ENCODE results near the gene NIT1.
"Not testable (repeated sequence)": the region's sequence is repeated elsewhere in the genome, so short reads cannot be mapped to it uniquely, and the experiment has no call there.

Gene NIT1

DNA sequence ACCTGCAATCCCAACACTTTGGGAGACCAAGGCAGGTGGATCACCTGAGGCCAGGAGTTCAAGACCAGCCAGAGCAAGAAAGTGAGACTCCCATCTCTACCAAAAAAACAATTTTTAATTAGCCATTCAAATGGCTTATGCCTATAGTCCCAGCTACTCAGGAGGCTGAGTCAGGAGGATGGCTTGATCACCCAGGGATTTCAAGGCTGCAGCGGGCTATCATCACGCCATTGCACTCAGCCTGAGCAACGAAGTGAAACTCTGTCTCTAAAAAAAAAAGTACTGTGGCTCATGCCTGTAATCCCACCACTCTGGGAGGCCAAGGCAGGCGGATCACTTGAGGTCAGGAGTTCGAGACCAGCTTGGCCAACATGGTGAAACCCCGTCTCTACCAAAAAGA, 1.9 kb upstream of the NIT1 start:
- not testable (repeated sequence) for DNase-seq

GRCh38 chr1:161119092-161119903, 1.4 kb downstream of the NIT1 start:
- no peak for DNase-seq

- DNase-seq: no peak
These were observed 3.2 kb downstream of the NIT1 start for GRCh38 chr1:161121042-161121650.

- no peak for DNase-seq
These were observed 3.9 kb downstream of the NIT1 start for GRCh38 chr1:161121834-161122233.

GRCh38 chr1:161122967-161123366, 5.1 kb downstream of the NIT1 start:
- DNase-seq: no peak

DNA sequence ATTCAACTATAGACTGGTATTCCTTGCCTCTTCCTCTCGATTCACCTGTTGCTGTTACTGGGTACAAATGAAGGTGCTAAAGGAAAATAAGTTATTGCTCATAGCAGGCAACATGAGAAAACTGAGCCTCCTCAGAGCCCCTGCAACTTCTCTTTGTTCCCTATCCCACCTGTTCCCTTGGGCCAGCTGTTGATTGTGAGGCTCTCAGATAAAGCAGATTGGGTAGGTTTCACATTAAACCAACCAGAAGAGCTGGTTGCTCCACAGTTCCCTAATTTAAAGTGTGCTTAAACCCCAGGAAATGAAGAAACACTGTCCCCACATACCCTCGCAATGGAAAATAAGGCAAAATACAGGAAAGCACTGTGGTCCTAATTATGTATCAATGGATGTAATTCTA, 9.7 kb downstream of the NIT1 start:
- DNase-seq: no peak

DNA sequence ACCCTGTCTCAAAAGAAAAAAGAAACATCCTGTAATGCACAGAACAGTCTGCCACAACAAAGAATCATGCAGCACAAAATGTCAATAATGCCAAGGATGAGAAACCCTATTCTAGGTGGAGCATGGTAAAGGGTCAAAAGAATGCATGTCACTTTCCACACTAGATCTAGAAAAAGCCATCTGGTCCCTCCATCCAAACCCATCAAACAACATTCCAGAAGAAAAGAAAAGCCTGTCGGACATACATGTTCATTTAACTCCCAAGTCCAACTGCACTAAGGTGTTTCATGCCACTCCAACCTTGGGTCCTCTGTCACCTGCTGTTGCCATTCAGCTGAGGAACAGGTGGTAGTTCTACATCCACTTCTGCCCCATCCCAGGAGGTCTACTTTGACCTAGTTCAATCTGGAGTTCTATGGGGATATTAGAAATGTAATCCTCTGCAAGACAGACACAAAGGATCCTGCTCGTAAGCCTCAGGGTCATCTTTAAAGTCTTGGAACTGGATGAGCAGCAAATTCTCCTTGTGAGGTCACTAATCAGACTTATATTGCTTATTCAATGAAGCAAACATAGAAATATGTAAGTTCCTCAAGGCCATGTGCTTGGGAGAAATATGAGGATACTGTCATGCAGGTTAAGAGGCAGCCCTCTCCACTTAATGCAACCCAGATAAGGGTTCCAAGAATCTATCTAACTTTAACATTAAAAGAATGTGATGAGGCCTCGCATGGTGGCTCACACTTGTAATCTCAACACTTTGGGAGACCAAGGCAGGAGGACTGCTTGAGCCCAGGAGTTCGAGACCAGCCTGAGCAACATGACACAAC, 10.9 kb downstream of the NIT1 start:
- no peak for DNase-seq

DNA sequence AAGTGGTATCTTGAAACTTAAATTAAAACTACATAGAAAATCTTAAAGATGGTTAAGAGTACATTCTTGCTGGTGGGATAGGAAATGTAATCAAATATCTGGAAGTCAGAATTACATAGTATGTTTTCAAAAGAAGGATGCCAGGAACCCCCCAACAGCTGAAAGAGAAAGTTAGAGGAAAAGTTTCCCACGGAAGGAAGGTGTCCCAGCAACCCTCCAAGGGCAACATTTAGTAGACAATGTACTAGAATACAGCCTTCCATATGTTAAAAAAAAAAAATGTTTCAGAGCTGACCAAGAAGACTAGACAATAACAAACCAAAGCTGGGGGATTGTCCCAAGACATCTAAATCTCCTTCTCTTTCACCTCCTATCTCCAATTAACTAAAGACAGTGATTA, 12.4 kb downstream of the NIT1 start:
- DNase-seq: no peak

DNA sequence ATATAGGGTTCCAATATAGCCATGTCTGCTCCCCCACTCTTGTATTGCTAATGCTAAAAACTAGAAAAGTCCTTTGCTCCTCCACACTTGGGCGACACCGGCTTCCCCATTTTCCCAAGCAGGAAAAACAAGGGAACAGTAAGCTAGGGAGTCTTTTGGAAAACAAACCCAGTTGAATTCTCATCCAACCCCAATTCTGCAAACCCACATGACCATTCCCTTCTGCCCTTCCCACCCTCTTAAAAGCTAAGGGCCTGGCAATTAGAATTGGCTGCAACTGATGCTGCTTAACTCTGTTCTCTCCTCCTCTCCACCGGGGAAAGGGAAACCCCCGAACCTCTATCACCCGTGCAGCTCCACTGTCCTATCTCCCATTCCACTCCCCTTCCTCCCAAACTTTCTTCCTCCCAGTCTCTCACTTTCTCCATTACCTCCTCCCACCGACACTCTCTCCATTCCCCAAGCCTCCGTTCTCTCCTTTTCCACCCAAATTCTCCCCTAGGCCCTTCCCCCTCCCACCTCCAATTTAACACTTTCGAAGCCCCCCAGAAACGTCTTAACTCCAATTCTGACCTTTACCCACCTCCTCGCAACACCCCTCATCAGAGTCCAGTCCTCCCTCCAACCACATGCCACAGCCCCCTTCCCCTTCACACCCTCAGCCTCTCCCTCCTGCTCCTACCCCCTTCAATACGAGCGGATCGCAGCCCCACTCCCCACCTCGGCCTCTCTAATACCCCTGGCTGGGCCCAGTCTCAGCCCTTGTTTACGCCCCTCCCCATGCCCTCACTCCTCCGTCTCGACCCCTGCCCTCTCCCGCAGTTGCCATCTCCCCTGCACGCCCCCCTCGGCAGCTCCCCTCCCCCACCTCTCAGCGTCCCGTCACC, 13.9 kb downstream of the NIT1 start:
- DNase-seq: no peak

DNA sequence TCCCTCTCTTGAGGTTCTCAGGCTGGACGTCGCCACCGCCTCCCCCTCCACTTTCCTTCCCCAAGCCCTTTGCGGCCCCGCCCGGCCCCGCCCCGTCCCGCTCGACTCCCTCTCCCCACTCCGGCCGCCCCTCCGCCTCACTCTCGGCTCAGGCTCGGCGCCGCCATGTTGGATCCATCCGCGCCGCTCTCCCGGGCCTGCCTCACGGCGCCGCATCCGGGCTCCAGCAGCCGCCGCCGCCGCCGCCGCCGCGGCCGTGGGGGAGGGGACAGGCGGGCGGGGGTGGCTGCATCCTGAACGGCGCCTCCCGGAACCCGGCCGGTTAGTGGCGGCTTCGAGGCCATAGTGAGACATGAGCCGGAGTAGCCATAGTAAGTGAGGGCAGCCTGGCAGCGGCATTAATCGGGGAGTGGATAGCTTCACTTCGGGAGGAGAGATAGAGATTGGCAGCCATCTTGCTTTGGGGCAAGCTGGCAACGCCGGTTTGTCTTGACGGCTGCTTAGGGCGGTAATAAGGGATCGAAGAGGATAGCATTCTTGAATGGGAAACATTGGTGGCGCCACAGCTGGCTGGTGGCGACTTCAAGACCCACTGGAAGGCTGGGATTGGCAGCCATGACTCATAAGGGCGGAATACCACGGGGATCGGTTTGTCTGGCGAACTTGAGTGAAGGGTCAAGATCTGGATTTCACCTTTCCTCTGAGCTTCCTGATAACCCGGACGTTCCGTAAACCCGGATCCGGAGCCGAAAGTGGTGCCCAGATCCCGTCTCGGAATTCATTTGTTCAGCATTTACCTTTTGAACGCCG, 14.7 kb downstream of the NIT1 start, which contains the start of gene DEDD:
Gene DEDD (minus strand): TSS at position 258 of the 810 bp plus-strand sequence. CDS start 8,205 bp downstream, outside the sequence.
- DNase-seq: peak; percentile 78

DNA sequence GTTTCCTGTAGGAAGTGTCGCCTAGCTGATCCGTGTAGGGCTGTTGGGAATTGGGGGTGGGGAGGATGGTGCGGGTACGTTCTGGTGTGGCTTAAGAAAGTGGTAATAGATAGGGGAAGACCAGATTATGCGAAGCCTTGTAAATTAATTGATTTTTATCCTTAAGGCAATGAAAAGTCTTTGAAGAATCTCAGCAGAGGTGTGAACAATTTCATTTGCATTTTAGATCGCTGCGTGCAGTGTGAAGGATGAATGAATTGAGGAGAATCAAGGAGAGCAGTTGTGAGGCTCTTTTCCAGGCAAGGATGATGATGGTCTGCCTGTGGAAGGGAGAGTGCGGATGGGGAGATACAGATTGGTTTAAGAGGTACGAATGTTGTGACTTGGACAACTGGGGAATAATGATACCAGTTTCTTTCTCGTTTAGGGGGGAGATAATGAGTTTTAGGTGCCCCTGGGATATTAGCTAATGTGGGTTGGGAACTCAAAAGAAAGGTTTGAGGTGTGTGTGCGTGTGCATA, 15.4 kb downstream of the NIT1 start:
- DNase-seq: no peak

DNA sequence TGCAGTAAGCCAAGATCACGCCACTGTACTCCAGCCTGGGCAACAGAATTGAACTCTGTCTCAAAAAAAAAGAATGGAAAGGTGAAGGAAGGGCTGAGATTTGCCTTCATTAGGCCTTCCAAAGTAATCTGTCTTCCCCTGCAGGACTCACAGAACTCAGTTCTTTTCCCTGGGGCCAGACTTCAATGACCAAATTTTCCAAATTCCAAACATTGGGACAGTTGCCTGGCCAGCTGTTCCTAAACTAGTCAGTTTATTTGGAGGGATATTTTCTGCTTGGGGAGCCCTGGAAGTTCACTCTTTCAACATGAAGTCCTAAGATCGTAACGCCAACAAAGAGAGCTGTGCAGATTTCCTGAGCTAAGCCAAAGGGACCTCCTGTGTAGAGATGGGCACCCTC, 20.0 kb downstream of the NIT1 start:
- DNase-seq: no peak

GRCh38 chr1:161138431-161138830, 20.5 kb downstream of the NIT1 start:
- no peak for DNase-seq

DNA sequence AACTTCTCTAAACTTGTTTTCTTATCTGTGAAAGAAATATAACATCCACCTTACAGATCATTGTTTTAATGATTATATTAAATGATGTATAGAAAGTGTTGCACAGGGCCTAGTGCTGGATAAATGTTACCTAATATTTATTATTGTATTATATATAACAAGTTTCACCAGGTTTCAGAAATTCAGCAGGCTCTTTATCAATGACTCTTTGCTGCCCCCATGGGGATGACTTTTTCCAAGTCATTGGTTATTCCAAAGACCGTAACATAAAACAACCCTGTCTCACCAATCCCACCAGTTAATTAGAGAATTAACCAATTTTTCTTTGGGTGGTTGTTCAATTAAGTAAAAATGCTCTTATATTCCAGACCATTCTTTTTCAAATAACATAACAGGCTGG, 21.9 kb downstream of the NIT1 start:
- DNase-seq: peak; percentile 13

DNA sequence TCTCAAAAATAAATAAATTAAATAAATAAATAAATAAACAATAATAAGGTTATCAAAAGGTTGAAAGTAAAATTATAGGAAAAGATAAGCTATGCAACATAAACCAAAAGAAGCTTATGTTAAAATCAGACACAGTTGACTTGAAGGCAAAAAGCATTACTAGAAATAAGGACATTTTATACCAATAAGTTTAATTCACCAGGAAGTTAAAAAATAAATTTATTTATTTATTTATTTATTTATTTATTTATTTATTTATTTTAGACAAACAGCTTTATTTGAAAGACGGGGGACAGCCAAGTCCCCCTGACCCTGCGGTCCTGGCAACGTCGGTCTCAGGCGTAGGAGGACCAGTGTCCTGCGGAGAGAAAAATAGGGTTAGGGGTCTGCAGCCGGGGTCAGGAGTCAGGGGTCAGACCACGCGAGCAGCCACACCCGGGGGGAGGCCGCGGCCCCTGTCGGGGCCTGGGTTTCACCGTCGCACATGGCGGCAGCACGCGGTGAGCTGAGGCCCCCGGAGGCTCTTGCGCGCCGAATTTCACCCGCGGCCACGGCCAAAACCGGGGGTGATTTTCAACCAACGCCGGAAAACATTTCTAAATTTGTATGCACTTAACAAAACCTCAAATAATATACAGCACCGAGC, 23.0 kb downstream of the NIT1 start:
- no peak for DNase-seq

GRCh38 chr1:161145832-161146231, 27.9 kb downstream of the NIT1 start:
- DNase-seq: no peak

DNA sequence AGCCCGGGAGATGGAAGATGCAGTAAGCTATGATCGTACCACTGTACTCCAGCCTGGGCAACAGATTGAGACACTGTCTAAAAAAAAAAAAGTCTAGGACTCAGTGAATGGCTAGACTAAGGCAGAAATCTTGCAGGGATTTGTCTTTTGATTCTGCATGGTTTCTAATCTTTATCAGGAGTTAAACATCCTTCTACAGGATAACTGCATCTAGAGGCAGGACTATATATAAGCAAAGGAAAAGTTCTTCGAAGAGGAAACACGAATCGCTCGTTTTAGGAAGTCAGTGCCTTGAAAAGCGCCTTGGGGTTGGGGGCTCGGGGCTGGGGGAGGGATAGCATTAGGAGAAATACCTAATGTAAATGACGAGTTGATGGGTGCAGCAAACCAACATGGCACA, 35.3 kb downstream of the NIT1 start:
- DNase-seq: no peak

GRCh38 chr1:161153682-161154337, 35.9 kb downstream of the NIT1 start, which contains the start of gene UFC1:
TSS of gene UFC1 (plus strand) at chr1:161153978. CDS start at chr1:161153998, 20 bp downstream.
- DNase-seq: peak; percentile 69

DNA sequence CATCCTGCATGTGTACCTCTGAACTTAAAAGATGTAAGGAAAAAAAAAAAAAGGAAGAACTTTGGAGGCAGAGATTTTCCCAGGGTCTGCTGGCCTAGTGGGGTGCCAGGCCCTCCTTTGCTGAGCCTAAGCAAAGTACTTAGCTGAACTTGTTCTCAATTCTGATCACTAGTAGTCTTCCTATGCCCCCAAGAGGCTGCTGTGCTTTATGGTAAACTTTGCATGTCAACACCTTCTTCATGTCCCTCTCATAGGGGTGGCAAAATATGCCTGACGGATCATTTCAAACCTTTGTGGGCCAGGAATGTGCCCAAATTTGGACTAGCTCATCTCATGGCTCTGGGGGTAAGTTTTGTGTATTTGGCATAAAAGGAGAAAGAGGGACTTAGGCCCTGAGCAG, 40.0 kb downstream of the NIT1 start:
- no peak for DNase-seq

DNA sequence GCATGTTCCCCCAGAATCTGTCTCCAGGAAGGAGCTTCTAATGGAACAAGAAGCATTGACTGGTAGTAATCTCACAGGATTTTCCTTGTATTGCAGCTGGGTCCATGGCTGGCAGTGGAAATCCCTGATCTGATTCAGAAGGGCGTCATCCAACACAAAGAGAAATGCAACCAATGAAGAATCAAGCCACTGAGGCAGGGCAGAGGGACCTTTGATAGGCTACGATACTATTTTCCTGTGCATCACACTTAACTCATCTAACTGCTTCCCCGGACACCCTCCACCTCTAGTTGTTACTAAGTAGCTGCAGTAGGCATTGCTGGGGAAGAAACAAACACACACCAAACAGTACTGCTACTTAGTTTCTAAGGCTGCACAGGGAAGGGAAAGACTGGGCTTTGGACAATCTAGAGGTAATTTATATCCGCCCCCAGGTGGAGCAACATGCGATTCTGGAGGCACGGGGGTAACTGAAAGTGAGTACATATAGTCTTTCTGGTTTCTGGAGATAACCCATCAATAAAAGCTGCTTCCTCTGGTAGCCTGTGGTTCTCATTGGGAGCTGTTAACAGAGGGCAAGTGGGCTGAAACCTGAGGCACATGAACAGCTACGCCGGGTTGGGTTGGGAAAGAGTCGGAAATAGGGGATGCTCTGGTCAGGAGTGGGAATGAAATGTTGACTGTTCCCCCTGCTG, 40.6 kb downstream of the NIT1 start:
- DNase-seq: no peak
